Activated T-cell treated with anti-CD3 and anti-CD28 coated beads for 24 hours (primary cell): ENCODE measurements around the gene TSSK3.
"Not testable (repeated sequence)": the region's sequence is repeated elsewhere in the genome, so short reads cannot be mapped to it uniquely, and the experiment has no call there.

ENCODE experiments used
- DNase-seq: peaks from one replicate; pipeline ENCODE4 v3.0.0-alpha.2; 2020; ENCODE audit warnings: low read depth

Gene TSSK3

GRCh38 chr1:32338637-32339145 lies 23.6 kb upstream of the TSSK3 start:
- no peak for DNase-seq

DNA sequence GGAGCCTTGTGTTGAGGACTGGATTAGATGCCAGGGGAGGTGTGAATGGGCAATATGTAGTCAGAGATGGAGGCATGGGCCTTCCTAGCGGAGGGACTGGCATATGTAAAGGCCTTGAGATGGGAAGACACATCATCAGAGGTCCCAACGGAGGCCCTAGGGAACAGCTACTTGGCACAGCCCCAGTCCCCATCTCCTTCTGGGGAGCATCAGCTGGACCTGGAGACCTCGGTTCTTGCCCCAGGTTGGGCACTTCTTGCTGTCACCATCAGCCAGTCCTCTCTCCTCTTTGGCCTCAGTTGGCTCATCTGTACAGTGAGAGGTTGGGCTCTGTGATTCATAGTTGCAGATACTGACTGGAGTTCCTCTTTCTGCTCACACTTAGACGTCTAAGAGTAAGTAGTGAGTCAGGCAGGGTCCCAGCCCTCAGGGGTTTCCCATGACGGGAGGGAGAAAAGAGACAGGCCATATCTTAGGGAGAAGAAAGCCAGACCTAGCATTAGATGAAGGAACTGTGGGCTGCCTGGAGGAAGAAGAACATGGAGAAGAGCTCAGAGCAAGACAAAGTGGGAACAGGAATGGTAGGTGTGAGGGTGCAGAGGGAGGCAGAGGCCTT lies 22.9 kb upstream of the TSSK3 start:
- DNase-seq: peak; percentile 37

- DNase-seq: no peak
Observed at GRCh38 chr1:32341186-32341757, 21.1 kb upstream of the TSSK3 start.

DNA sequence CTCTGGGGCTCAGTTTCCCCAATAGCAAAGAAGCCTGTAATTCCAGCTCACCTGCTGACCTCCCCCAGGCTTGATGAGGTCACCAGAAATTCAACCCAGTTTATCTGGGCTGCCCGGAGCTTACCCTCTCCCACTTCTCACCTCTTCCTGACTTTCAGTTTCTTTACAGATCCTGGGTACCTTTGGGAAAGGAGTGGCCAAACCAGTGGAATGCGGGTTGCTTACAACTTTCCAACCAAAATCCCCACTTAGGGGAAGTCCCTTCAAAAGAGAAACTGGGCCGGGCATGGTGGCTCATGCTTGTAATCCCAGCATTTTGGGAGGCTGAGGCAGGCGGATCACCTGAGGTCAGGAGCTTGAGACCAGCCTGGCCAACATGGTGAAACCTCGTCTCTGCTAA lies 20.4 kb upstream of the TSSK3 start:
- DNase-seq: no peak

- DNase-seq: no peak
Observed at GRCh38 chr1:32342704-32343103, 19.6 kb upstream of the TSSK3 start.

- no peak for DNase-seq
Observed at GRCh38 chr1:32345289-32345827, 17.0 kb upstream of the TSSK3 start.

DNA sequence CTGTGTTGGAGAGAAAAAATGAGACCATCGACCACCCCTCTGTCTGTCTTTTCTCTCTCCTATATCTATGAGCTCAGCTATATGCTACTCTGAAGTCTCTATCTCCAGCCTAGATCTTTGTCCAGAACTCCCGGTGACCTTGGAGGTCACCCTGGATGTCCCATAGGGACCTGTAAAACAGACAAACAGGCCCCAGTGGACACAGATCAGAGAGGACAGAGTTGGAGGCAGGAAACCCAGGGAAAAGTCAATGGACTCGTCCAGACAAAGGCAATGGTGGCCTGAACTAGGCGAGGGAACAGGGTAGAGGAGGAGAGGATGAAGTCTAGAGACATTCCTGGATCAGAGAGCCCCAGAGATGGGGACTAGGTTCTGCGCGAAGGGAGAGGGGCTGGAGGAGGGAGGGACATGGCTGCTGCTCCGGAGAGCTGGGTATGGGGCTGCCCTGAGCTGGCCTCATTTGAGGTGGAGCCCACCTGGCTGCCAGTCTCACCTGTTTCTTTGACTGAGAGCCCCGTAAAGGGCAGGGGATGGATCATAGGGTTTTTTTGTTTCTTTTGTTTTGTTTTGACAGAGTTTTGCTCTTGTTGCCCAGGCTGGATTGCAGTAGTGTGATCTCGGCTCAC lies 15.7 kb upstream of the TSSK3 start:
- DNase-seq: no peak

DNA sequence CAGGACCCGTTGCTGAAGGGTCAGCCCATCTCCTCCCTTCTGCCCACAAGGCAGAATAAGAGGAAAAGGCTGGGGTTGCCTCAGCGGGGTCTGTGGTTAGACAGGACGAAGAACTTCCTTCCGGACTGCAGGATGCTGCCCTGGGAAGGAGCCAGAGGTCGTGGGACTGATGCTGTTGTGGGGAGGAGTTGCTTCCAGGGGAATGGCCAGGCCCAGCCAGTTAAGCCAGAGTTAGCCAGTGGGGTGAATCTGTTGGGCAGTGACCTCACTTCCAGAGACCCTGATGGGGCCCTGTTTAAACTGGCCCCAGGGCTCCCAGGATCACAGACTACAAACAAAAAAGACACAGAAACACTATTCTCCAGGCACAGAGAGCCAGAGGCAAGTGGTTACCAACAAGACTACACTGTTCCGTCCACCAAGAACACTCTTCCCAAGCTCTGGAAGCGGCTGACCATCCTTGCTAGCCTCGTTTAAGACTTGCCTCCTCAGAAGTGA lies 13.1 kb upstream of the TSSK3 start:
- DNase-seq: no peak

DNA sequence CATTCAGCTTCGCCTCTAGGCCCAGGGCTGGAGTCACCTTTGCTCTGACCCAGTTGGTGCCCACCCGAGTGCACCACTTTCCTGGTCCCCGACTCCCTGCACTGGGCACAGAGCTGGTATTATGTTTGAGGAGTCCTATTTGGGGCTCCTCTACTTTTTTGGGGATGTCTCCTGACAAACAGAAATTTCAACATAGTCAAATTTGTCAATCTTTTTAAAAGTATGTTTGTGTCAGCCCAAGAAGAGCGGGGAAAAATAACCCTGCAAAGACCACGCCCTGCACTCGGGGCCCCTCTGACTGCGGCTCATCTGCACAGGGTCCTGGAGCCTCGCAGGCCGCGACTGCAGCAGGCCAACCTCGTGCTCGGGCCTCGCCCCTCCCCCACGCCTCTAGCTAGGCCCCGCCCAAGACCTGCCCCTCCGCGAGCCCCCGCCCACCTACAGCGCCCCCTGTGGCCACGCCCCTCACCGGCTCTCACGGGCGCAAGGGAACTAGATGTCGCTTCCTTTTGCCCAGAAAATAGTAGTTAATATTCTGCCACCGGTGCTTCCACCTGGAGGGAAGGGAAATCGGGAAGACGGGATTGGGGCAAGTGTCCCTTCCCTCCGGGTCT lies 11.4 kb upstream of the TSSK3 start:
- DNase-seq: no peak

GRCh38 chr1:32351399-32352238 lies 10.7 kb upstream of the TSSK3 start:
- DNase-seq: peak; percentile 85

GRCh38 chr1:32352239-32352745 lies 10.0 kb upstream of the TSSK3 start:
- no peak for DNase-seq

DNA sequence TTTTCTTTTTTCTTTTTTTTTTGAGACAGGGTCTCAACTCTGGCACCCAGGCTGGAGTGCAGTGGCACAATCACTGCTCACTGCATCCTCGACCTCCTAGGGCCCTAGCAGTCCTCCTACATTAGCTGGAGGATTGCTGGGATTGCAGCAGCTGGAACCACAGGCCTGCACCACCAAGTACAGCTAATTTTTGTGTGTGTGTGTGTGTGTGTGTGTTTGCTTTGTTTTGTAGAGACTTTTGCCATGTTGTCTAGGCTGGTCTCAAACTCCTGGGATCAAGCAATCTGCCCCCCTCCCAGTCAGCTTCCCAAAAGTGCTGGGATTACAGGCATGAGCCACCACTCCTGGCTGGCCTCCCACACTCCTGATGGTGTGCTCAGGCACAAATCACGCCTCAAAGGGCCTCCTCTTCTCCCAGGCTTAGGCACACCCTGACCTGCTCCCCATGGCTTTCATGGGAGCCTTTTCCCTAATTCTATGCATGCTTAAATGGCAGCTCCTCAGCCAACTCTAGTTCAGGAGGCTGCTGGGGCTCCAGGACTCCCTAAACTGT lies 9.4 kb upstream of the TSSK3 start:
- no peak for DNase-seq

DNA sequence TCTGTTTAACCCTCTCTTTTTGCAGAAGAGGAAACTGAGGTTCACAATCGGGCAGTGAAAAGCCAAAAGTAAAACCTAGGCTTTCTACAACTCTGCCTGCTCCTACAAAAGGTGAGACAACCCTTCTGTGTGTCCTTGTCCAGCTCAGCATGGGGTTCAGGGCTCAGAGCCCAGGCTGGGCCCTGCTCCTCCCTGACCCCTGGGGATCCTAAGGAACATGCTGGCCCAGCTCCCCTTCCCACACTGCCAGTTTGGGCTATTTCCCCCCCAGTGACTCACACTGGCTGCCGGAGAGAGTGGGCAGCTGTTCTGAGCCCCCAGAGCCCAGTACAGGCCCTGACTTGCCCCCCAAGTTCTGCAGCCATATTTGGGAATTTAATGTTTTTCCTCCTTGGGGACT lies 8.9 kb upstream of the TSSK3 start:
- no peak for DNase-seq

GRCh38 chr1:32353886-32354570 lies 8.3 kb upstream of the TSSK3 start:
- no peak for DNase-seq

- not testable (repeated sequence) for DNase-seq
Observed at GRCh38 chr1:32355778-32356177, 6.6 kb upstream of the TSSK3 start.

- no peak for DNase-seq
Observed at GRCh38 chr1:32356478-32356877, 5.9 kb upstream of the TSSK3 start.

DNA sequence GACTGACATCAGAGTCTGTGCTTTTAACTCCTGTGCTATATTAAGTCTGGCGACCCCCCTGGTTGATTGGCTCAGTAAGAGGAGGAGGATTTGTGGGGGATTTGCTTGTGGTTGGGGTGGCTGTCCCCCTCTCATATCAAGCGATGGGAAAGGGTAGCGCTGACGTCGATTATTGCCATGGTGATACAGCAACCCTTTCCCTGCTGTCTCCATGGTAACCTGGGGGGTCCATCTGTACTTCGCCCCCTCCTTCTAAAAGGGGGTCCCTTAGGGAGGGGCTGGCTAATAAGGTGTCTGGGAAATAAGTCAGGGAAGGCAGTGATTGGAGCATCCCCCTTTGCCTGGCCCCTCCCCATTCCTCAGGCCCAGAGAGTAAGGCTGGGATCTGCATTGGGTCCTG lies 4.7 kb upstream of the TSSK3 start:
- no peak for DNase-seq

DNA sequence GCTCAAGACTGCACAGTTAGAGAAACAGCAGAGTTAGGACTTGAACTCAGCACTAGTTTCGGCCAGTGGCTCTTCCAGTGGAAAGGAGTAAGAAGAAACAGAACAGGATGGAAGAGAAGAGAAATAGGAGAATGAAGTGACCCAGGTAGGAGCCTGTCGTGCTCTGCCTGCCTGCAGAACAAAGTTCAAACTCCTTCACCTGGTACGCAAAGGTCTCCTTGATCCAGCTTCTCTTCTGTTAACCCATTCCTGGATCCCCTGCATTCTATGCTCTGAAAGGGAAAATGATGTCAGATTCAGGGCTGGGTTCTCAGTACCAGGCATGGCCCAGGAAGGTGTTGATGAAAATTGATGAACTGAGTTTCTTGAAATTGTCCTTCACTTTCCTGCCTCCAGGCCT lies 3.9 kb upstream of the TSSK3 start:
- DNase-seq: no peak

- DNase-seq: no peak
Observed at GRCh38 chr1:32361308-32361673, 1.0 kb upstream of the TSSK3 start.

GRCh38 chr1:32361674-32362473 lies 465 bp upstream of the TSSK3 start:
- no peak for DNase-seq
